Measurements from ENCODE around the gene ERC2.

The ERC2 gene

DNA sequence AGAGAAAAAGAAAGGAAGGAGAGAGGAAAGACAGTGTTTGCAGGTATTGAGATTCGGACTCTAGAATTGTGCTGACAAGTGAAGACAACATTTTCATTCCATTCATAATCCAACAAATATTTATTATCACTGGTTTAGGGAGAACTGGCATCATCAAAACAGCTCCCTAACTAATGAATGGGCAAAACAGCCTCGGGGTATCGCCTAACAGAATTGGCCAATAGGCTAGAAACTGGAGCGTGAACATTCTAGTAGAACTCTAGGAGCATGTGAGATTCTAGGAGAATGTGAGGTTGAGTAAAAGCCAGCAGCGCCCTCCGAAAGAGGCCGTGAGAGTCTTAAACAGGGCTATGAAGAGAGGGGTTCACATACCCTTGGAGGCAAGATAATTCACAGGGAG lies 759.3 kb downstream of the ERC2 start:
- TF ChIP-seq, protein P1, sequence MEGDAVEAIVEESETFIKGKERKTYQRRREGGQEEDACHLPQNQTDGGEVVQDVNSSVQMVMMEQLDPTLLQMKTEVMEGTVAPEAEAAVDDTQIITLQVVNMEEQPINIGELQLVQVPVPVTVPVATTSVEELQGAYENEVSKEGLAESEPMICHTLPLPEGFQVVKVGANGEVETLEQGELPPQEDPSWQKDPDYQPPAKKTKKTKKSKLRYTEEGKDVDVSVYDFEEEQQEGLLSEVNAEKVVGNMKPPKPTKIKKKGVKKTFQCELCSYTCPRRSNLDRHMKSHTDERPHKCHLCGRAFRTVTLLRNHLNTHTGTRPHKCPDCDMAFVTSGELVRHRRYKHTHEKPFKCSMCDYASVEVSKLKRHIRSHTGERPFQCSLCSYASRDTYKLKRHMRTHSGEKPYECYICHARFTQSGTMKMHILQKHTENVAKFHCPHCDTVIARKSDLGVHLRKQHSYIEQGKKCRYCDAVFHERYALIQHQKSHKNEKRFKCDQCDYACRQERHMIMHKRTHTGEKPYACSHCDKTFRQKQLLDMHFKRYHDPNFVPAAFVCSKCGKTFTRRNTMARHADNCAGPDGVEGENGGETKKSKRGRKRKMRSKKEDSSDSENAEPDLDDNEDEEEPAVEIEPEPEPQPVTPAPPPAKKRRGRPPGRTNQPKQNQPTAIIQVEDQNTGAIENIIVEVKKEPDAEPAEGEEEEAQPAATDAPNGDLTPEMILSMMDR (conservative IDR thresholded peaks at IDR 0.05; ENCODE audit: low read length): no peak
- DNase-seq (ENCODE audit: low read depth): no peak
- H3K4me3 ChIP-seq (ENCODE audit: low read length): no peak overlapping the region

DNA sequence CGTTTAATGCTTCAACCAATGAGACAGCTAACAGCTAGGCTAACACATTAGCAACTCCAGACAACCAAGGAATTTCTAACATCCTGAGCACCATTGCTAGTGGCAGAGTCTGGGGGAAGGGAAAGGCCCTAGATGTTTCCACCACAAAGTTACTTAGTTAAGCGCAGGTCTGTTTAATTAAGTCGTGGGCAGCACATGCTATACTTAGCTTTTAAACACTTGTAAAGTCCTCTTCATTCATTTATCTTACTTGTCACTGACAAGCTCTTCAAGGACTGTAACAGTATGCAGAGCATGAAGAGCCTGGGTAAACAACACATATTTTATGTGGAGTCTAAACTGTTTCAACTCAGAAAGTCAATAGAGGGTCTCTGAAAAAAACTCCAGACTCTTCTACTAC lies 760.0 kb downstream of the ERC2 start:
- TF ChIP-seq, protein P1 (conservative IDR thresholded peaks at IDR 0.05; ENCODE audit: low read length): no peak
- DNase-seq (ENCODE audit: low read depth): no peak
- no peak overlapping the region for H3K4me3 ChIP-seq (ENCODE audit: low read length)

DNA sequence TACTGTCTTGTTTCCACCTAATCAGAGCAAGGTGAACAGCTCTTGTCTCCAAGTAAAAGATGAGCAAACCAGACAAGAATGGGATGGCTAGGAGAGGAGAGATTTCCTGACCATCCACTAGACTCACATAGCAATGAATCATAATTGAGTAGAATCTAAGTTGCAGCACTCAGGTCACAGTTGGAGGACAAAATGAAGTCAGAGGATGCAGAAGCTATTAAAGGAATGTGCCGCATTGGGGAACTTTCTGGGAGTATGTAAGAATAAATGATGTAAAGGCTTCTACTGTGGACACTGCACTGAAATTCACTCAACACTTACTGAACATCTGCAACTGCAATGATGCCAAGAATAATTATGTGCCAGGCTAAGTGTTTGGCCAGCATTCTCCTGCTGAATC lies 763.7 kb downstream of the ERC2 start:
- H3K4me3 ChIP-seq (ENCODE audit: low read length): no peak overlapping the region
- TF ChIP-seq, protein P1 (conservative IDR thresholded peaks at IDR 0.05; ENCODE audit: low read length): no peak
- peak; percentile 86 for DNase-seq (ENCODE audit: low read depth)

DNA sequence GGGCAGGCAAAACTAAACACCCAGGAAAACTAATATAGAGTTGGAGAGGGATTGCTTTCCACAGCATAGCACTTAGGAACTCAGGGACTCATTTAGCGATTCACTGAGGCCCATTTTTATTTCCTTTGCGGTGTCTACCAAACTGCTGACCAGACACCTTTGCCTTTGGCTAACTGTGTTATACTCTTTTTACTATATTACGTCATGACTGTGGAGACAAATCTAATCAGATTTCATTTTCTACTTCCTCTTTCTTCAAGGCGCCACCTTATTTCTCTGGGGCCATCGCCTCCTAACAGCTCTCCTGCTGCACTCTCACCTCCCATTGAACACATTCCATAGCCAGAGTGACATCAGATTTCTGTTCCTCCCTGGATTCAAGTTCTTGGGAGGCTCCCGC lies 765.4 kb downstream of the ERC2 start:
- no peak for DNase-seq (ENCODE audit: low read depth)
- TF ChIP-seq, protein P1 (conservative IDR thresholded peaks at IDR 0.05; ENCODE audit: low read length): no peak
- H3K4me3 ChIP-seq (ENCODE audit: low read length): no peak overlapping the region

DNA sequence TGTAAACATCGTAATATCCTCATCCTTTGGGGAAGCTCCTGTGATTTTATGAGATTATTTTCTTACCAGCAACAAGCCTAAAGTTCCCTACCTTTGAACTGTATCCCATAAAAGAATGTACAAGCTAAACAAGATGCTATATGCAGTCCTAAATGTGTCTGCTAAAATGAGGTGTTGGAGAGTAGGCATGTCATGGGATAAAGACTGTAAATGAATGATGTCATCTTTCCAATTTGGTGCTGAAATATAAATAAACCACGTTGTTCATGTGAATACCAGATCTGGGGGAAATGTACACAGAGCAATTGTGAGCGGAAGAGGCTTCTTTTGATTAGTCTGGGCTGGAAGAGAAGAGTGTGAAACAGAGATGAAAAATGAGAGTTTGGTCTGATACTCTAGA lies 766.3 kb downstream of the ERC2 start:
- DNase-seq (ENCODE audit: low read depth): no peak
- no peak overlapping the region for H3K4me3 ChIP-seq (ENCODE audit: low read length)
- TF ChIP-seq, protein P1 (conservative IDR thresholded peaks at IDR 0.05; ENCODE audit: low read length): no peak

DNA sequence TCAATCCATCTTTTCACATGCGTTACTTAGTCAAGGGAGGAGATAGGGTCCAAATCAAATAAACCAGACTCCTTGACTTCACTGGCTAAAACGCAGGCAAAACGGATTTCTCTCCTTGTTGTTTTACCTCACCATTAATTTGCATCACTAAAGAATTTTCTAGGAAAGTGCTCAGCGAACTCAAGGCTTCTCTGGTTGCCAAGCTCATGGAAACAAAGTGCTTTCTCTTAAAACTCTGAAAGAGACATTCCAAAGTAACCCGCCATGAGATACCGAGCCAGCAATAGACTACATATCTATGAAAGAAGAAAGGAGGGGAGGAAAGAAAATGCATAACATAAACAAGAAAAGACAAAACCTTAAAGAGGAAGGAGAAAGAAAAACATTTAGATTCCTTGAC lies 769.4 kb downstream of the ERC2 start:
- no peak overlapping the region for H3K4me3 ChIP-seq (ENCODE audit: low read length)
- no peak for DNase-seq (ENCODE audit: low read depth)
- TF ChIP-seq, protein P1 (conservative IDR thresholded peaks at IDR 0.05; ENCODE audit: low read length): no peak

DNA sequence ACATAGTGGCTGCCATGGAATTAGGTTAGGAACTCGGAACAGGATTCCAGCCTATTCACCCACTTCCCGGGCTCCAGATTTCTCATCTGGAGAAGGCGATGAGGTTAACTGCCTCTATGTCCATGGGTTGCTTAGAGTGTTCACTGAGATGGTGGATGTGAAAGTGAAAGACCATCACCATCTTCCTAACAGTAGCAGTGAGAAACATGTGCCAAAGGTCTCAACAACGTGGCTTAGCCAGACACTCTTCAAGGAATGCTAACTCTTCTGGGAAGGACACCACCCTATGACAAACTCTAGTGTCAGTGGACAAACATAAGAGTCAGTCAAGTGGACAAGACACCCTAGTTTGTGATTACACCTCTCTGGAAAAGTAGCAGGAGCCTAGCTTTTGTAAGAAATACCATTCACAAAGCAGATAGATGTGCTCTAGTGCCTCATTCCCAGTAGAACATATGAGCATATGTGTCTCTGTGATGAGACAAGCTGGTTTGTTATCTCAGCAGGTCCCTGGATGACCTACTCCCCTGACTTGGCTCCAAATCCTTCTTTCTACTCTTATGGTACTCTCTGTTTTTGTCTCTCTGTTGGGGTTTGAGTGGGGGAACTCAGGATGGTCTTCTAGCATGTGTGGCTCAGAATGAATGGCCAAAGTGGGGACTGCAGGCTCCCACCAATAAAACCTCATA lies 770.9 kb downstream of the ERC2 start:
- no peak overlapping the region for H3K4me3 ChIP-seq (ENCODE audit: low read length)
- DNase-seq (ENCODE audit: low read depth): no peak
- TF ChIP-seq, protein P1 (conservative IDR thresholded peaks at IDR 0.05; ENCODE audit: low read length): no peak
